AML-193 (cell line): ENCODE measurements around the gene CTBP1.

ENCODE experiments used
- DNase-seq, 2 experiments: peaks; one replicate each; lab custom pipeline; 2025; lab: John Stamatoyannopoulos, UW

CTBP1 gene

DNA sequence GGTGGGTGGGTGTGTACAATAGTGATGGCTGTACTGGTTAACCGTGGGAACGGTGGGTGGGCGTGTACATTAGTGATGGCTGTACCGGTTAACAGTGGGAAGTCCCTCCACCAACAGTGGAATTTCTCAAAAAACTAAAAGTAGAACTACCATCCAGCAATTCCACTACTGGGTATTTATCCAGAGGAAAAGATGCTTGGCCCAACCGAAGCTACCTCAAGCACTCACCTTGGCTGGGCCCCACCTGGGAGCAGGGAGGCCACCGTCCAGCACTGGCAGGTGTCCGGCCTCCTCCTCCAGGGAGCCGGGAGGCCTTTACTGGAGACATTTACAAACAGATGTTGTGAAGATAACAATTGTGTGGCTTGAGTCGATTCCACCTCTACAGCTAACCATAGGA, 34.8 kb upstream of the CTBP1 start:
- no peak for DNase-seq

DNA sequence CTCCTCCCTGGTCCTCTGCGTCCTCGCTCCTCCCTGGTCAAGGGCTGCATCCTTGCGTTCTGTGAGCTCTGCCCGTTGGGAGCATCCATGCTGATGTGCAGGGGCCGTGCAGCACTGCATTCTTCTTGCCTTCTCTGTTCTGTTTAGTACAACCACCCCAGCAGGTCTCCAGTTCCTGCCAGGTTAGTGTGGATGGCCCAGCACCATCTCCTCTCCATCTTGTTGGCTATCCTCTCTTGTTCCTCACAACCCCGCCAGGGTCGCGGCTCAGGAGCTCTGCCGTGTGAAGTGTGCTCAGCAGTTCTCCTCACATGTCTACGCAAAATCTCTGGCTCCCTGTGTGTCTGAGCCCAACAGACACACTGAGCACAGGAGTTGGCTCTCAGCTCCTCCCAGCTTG, 30.3 kb upstream of the CTBP1 start:
- DNase-seq = no peak

DNA sequence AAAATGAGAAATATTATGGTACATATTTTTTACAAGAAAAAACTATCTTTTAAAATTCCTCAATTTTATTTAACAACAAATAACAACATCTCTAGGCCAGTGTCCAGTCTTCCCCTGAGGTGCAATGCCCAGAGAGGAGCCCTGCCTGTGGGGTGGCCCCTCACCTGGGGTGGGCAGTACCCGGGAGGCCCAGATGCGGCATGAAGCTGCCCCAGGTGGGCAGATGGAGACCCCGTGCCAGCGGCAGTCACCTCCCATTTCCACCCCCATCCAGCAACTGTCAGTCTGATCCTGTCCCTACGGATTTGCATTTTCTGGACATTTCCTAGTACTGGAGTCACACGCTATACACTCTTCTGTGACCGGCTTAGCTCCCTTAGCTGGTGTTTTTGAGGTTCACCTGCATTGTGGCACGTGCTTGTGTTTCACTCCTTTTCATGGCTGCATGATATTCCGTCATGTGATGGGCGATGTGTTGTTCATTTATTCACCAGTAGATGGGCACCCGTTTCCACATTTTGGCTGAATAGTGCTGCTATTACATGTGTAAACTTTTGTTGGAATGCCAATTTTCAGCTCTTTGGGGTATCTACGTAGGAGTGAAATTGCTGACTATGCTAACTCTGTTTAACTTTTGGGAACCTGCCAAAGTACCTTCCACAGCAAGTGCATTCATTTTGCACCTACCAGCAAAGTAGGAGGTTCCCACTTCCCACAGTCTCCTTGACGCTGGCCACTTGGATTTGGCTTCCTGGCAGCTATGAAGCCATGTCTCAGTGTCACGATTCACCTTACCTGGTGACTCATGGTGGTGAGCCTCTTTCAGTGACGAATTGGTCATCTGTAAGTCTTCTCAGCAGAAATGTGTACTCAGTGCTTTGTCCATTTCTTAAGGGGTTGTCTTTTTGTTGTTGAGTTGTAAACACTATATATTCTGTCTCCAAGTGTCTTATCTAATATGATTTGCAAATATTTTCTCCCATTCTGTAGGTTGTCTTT, 29.0 kb upstream of the CTBP1 start:
- DNase-seq = no peak

DNA sequence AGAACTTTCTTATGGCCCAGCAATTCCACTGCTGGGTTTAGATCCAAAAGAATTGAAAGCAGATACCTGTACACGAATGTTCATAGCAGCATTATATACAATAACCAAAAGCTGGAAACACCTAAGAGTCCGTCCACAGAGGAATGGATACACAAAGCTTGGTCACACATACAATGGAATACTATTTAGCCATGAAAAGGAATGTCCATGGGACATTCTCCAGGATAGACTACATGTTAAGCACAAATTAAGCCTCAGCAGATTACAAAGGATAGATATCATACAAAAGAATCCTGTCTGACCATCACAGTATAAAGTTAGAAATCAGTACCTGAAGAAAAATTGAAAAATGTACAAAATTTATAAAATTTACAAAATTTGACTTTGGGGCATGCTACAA, 28.1 kb upstream of the CTBP1 start:
- DNase-seq = no peak

DNA sequence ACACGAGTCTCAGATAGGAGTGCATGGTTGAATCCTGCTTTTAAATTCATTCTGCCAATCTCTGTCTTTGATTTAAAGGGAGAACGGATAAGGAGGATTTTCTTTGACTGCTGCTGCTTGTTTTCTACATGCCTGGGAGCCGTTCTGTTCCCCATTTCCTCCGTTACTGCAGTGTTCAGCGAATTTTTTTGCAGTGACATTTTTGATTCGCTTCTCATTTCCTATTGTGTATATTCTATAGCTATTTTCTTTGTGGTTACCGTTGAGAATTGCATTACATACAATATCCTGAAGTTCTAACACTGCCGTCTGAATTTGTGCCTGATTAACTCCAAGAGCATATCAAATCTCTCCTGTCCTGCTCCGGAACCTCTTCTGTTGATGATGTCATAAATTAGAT, 25.9 kb upstream of the CTBP1 start:
- no peak for DNase-seq

DNA sequence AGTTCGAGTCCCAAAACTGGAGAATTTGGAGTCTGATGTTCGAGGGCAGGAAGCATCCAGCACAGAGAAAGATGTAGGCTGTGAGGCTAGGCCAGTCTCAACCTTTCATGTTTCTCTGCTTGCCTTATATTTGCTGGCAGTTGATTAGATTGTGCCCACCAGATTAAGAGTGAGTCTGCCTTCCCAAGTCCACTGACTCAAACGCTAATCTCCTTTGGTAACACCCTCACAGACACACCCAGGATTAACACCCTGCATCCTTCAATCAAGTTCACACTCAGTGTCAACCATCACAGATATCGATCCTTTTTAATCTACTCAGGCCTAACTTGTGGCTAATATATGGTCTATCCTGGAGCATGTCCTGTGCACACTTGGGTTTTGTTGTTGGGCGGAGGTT, 22.8 kb upstream of the CTBP1 start:
- DNase-seq = no peak

DNA sequence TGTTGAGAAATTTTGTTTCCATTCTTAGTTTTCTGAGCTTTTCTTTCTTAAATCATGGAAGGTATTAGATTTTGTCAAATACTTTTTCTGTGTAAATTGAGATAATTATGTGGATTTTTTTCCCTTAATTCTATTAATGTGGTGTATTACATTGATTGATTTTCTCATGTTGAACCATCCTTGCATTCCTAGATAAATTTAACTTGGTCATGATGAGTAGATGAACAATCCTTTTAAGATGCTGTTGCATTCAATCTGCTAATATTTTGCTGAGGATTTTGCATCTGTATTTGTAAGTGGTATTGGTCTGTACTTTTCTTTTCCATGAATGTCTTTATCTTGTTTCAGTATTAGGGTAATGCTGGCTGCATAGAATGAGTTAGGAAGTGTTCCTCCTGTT, 20.3 kb upstream of the CTBP1 start:
- DNase-seq = no peak

DNA sequence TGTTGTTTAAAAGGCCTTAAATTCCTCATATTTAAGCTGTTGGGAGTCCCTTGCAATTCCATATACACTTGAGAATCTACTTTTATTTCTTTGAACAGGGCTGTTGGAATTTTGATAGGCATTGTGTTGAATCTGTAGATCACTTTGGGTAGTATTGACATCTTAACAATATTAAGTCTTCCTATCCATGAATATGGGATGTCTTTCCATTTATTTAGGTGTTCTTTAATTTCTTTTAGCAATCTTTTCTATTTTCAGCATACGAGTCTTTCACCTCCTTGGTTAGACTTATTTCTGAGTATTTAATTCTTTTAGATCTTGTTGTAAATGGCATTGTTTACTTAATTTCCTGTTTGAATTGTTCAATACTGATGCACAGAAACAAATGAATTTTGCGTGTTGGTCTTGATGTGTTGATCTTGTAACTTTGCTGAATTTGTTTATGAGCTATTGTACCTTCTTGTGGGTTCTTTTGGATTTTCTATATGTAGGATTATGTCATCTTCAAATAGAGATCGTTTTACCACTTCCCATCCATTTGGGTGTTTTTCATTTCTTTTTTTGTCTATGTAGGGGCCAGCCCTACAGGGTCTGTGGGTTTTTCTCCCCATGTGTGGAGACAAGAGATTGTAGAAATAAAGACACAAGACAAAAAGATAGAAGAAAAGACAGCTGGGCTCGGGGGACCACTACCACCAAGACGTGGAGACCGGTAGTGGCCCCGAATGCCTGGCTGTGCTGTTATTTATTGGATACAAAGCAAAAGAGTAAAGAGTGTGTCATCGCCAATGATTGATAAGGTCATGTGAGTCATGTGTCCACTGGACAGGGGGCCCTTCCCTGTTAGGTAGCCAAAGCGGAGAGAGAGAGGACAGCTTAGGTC, 18.2 kb upstream of the CTBP1 start:
- DNase-seq = no peak

DNA sequence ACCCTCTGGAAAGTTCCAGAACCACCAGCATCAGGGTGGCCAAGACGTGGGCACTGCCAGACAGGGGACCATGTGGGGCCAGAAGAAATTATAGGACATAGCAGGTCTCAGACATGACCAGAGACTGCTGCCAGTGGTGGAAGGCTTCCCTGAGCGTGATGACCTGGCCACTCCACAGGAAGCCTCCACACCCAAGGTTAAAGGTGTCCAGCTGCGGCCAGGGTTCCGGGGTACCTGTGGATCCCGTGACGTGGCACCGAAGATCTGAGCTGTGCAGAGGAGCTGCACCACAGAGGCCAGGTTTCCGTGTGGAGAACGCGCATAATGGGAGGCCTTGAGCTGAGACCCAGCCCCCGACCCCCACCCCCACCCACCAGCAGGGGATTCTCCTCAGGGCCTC, 16.4 kb upstream of the CTBP1 start:
- no peak for DNase-seq

DNA sequence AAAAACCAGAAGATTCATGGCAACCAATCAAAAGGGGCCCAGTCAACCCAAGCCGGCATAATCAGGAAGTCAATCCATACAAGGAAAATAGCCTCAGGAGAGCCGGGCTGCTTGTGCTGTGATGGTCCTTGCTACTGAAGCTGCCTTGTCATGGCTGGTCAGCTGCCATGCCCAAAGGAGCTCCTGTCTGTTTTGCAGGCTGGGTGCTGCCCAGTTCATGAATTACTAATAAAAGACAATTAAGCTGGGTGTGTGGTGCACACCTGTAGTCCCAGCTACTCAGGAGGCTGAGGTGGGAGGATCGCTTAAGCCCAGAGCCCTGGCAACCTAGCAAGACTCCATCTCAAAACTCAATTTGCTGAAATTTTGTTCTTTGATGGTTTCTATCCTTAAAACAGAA, 16.0 kb upstream of the CTBP1 start:
- DNase-seq = no peak

DNA sequence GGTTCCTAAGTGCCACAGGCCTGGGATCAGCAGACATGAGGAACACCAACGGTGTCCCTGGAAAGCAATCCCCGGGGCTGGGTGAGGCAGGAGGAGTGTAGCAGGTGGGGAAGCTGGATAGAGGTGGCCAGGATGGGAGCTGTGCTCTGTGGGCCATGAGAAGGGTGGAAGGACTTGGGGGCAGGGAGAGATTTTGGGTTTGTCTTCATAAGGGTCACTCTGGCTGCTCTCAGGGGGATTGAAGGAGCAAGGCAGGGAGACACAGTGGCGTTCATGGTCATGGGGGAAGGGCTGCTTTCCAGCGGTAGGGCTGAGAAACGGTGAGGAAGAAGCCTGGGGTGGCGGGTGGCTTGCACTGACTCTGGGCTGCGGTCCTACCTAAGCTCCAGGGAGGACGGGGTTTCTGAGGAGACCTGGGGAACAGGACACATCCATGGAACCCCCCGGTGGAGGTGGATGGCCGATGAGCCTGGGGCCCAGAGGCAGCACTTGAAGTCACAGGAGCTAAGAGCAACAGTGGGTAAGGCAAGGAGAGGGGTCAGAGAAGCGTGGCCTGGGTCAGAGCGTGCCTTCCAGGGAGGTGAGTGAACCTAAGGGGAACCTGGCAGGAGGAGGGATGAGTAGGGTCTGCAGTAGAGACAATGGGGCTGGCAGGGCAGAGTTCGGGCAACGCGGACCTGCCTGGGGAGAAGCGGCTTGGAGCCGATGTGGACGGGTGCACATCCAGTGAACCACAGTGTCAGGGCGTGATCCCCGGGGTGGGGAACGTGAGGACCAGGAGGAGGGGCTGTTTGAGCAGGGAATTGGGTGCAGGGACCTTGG, 12.4 kb upstream of the CTBP1 start:
- DNase-seq = no peak

DNA sequence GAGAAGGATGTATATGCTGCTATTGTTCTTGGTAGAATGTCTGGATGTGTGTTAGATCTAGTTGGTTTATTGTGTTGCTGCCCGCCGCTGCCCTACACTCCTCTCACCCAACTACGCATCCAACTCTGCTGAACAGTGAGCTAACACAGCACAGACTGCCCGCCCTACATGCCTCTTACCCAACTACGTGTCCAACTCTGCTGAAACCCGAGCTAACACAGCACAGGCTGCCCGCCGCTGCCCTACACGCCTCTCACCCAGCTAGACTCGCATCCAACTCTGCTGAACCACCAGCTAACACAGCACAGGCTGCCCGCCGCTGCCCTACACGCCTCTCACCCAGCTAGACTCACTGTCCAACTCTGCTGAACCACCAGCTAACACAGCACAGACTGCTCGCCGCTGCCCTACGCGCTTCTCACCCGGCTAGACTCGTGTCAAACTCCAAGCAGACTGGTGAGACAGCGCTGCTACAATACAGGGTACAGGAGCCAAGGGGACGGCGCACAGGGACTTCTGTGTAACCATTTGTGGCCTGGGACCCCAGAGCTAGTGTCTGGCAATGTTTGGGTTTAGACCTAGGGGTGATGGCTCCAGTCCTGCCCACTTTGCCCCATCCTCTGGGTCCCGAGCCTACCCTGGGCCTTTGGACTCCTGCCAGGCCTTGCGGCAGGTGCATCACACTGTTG, 11.6 kb upstream of the CTBP1 start:
- no peak for DNase-seq

DNA sequence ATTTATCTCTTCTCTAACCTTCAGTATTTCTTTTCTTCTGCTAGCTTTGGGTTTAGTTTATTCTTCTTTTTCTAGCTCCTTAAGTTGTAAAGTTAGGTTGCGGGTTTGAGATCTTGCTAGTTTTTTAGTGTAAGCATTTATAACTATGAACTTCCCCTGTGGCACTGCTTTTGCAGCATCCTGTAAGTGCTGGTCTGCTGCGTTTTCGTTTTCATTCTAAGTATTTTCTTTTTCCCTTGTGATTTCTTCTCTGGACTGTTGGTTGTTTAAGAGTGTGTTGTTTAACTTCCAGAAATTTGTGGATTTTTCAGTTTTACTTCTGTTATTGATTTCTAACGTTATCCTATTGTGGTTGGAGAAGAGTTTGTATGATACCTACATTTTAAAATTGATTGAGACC, 11.0 kb upstream of the CTBP1 start:
- DNase-seq = no peak

DNA sequence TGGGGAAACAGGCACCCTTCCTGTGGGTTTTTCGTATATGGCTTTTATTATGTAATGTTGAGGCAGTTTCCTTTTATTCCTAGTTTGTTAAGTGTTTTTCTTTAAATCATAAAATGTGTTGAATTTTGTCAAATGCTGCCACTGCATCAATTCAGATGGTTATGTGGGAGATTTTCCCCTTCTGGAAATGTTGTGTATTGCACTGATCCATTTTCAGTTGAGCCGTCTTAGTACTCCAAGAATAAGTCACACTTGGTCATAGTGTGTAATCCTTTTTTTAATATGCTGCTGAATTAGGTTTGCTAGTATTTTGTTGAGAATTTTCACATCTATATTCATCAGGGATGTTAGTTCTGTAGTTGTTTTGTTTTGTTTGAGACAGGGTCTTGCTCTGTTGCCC, 9.5 kb upstream of the CTBP1 start:
- DNase-seq = no peak

DNA sequence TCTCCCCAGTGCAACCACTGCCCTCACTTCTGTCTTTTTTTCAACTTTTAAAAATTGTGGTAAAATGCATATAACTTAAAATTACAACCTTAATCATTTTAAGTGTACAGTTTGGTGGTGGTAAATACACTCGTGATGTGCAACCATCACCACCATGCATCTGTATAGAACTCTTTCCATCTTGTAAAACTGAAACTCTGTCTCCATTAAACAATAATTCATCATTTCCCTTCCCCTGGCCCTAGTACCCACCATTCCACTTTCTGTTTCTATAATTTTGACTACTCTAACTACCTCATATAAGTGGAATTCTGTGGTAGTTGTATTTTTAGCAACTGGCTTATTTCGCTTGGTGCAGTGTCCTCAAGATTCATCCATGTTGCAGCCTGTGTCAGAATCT, 6.8 kb upstream of the CTBP1 start:
- no peak for DNase-seq

DNA sequence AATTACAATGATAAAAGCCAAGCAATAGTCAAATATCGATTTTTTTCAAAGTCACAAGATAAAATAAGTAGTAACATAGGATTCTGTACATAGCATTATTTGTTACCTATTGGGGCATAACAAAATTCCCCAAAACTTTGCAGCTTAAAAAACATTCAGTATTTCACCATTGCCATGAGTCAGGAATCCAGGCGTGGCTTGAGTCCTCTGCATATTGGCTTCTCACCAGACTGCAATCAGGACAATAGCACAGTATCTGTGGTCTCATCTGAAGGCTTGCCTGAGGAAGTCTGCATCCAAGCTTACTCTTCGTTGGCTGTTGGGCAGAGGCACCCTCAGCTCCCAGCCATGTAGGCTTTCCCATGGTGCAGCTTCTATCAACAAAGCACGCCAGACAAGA, 6.2 kb upstream of the CTBP1 start:
- no peak for DNase-seq

DNA sequence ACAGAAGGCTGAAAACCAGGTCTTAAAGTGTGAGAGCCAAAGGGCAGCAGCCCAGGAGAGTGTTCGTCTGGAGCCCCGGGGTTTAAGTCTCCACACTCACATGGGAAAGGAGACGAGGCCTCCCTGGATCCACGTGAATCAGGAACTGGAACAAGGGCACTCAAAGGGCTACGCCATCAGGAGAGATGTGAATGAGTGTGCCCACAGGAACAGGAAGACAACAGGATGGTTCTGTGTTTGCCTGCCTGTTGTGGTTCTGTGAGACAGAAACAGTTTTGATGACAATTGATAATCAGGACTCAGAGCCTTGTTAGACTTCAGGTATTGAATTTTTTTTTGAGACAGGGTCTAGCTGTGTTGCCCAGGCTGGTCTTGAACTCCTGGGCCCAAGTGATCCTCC, 4.9 kb upstream of the CTBP1 start:
- no peak for DNase-seq

DNA sequence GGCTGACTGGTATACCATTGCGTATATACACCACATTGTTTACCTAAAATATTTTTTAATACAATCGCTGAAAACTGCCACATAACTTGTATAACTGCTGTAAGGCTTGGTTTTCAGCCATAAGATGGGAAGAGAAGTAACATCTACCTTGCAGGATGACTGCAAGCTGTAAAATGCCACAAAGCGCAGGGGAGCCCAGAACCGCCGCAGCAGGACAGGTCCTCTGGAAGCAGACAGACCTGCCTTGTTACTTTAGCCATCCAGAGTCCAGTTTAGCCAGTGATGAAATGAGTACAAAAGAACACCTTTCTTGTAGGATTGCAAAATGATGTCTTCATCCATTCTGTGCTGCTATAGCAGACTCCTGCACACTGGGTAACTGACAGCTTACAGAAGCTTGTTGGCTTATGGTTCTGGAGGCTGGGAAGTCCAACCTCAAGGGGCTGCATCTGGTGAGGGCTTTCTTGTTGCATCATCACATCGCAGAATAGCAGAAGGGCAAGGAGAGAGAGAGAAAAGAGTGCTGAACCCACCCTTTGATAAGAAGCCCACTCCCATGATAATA, 4.1 kb upstream of the CTBP1 start:
- no peak for DNase-seq

DNA sequence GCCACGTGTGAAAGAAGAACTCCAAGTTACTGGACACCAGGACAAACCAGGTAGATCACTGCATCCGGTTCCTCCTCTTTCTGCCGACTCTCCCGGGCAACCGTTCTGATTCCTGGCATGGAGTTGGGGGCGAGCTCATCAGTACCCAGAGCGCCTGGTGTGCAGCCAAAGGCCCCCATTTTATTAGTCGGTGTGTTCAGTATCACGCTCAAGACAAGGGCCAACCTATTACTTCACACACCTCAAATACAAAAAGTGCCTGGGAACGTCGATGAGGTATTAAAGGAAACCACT, 2.8 kb upstream of the CTBP1 start:
- no peak for DNase-seq

DNA sequence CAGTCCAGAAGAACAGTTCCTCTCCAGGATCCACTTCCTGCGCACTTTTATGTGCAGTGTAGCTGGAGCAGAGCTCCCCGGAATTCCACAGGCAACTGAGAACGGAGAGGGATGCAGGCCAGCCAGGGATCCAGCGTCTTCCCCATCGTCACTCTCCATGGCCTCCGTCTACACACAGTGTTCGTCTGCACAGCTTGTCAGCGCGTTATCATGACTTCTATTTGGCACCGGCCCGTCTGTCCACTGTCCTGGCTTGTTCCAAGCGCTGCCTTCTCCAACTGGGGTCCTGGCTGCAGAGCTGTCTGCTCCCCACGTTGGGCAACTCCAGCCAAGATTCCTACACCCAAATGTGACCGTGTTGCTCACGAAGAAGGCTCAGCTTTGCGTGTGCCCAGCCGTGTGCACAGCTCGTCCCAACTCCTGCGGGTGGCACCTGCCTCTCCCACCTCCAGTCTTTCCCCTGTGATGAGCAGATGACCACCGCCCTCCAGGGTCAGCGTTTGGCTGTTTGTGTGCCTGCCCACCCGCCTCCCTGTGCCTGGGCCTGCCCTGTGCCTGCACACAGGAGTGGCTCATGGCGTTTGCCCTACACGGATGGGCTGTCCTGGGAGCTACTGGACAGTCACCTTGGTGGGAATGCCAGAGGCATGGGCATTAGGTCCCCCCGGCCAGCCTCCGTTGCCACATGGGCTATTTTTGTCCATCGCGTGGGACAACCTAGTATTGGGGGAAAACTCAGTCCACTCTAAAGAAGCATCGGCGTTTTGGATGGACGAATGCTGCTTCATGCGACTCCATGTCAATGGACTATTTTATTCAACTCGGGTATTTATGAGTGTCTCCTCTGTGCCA, 2.2 kb upstream of the CTBP1 start:
- no peak for DNase-seq

DNA sequence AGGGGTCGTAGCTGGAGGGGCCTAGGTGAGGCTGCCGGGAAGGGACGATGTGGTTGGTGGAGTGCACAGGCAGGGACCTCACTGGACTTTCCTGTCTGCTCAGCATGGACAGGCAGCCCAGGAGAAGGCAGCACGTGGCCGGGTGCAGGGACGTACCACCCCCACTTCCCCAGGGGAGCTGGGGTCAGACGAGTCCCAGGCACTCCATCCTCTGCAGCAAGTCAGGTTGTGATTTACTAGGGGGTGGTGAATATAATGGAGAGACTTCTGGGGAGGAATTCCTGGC, 1.5 kb upstream of the CTBP1 start:
- DNase-seq = no peak
